Retina (tissue), 1 donor: ENCODE results near the gene BSDC1.
"Not testable (repeated sequence)": the region's sequence is repeated elsewhere in the genome, so short reads cannot be mapped to it uniquely, and the experiment has no call there.

Experiments used
- DNase-seq: peaks from one replicate; pipeline ENCODE4 v3.0.0-alpha.2; 2016

BSDC1 gene

GRCh38 chr1:32356478-32356877, 37.8 kb downstream of the BSDC1 start:
- no peak for DNase-seq

- DNase-seq = not testable (repeated sequence)
Observed at GRCh38 chr1:32355778-32356177, 38.5 kb downstream of the BSDC1 start.

- no peak for DNase-seq
Observed at GRCh38 chr1:32353886-32354570, 40.2 kb downstream of the BSDC1 start.

GRCh38 chr1:32353431-32353830, 40.8 kb downstream of the BSDC1 start:
- no peak for DNase-seq

GRCh38 chr1:32352831-32353383, 41.3 kb downstream of the BSDC1 start:
- no peak for DNase-seq

- DNase-seq = no peak
Observed at GRCh38 chr1:32352239-32352745, 41.9 kb downstream of the BSDC1 start.

GRCh38 chr1:32351399-32352238, 42.6 kb downstream of the BSDC1 start:
- DNase-seq = peak; percentile 91

- DNase-seq = peak; percentile 91
Observed at GRCh38 chr1:32350785-32351398, 43.3 kb downstream of the BSDC1 start.

- no peak for DNase-seq
Observed at GRCh38 chr1:32349211-32349708, 45.0 kb downstream of the BSDC1 start.

GRCh38 chr1:32346532-32347157, 47.6 kb downstream of the BSDC1 start:
- no peak for DNase-seq

- no peak for DNase-seq
Observed at GRCh38 chr1:32345289-32345827, 48.9 kb downstream of the BSDC1 start.

GRCh38 chr1:32342704-32343103, 51.5 kb downstream of the BSDC1 start:
- DNase-seq = no peak

GRCh38 chr1:32341971-32342370, 52.3 kb downstream of the BSDC1 start:
- DNase-seq = no peak

GRCh38 chr1:32341186-32341757, 53.0 kb downstream of the BSDC1 start:
- DNase-seq = no peak

- DNase-seq = no peak
Observed at GRCh38 chr1:32339363-32339978, 54.8 kb downstream of the BSDC1 start.

GRCh38 chr1:32338637-32339145, 55.5 kb downstream of the BSDC1 start:
- DNase-seq = no peak

GRCh38 chr1:32337855-32338636, 56.2 kb downstream of the BSDC1 start:
- DNase-seq = peak; percentile 81

- DNase-seq = no peak
Observed at GRCh38 chr1:32336963-32337675, 57.1 kb downstream of the BSDC1 start.

- DNase-seq = no peak
Observed at GRCh38 chr1:32336591-32336932, 57.7 kb downstream of the BSDC1 start.
